Panc1 (cell line): ENCODE measurements around the gene AHDC1.

ENCODE experiments used
- CTCF ChIP-seq: fragments of 450-650 bp; IDR thresholded peaks from 2 replicates; pipeline ENCODE4 v1.5.1; 2017; ENCODE audit warnings: mild to moderate bottlenecking
- POLR2AphosphoS5 ChIP-seq: IDR thresholded peaks from 2 replicates; pipeline ENCODE4 v1.6.1; 2012; ENCODE audit warnings: mild to moderate bottlenecking, low read depth, low read length, moderate library complexity
- REST ChIP-seq, 2 experiments: IDR thresholded peaks; 2 replicates each; pipeline ENCODE4 v1.6.1; 2011 to 2012; ENCODE audit warnings: low read depth in 2 of 2, control low read depth in 1 of 2, low read length in 1 of 2, mild to moderate bottlenecking in 1 of 2, moderate library complexity in 1 of 2; ENCODE audit not compliant: insufficient read depth in 1 of 2
- SIN3A ChIP-seq: IDR thresholded peaks from 2 replicates; pipeline ENCODE4 v1.6.1; 2012; ENCODE audit warnings: low read depth, mild to moderate bottlenecking, low read length, moderate library complexity, borderline replicate concordance; ENCODE audit not compliant: insufficient read depth
- TCF7L2 ChIP-seq: IDR thresholded peaks from 2 replicates; pipeline ENCODE4 v1.6.1; 2011; ENCODE audit warnings: mild to moderate bottlenecking, low read depth, low read length, inconsistent platforms

DNA sequence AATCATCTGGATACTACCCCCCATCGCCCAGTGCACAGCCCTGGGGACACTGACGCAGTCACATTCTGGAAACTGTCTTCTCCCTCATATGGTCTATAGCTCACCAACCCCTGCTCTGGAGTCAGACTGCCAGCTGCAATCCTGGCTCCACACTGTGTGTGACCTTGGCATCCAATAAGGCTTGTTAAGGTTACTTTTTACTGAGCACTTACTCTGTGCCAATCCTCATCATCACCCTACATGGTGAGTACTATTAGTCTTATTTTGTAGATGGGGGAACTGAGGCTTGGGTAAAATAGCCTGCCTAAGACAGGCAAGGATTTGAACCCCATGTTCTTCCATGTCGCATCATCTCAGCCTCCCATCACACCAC lies 34.9 kb downstream of the AHDC1 start:
- TF ChIP-seq CTCF: no peak
- no peak for TF ChIP-seq REST (IDR thresholded peaks at IDR 0.05; ENCODE audit: insufficient read depth in 1 of 2, low read depth in 2 of 2, low read length in 1 of 2)
- no peak for TF ChIP-seq POLR2AphosphoS5
- no peak for TF ChIP-seq SIN3A
- no peak for TF ChIP-seq TCF7L2
